Heart left ventricle (tissue), 13 donors: ENCODE measurements around the gene KIF11.

Source experiments
- POLR2A ChIP-seq, 2 donors: fragments of 450-650 bp; IDR thresholded peaks; one replicate each; pipeline ENCODE4 v1.6.1; 2017; ENCODE audit warnings: antibody characterized with exemption in 2 of 2, mild to moderate bottlenecking in 2 of 2, moderate library complexity in 2 of 2
- TF ChIP-seq, protein P1 (sequence below), 12 donors: fragments of 200-600 bp; sonication (generic) in 4 of 12; IDR thresholded peaks; one replicate each; pipeline versions ENCODE4 v1.5.0 to v1.8.0; 2018 to 2022; ENCODE audit warnings: antibody characterized with exemption in 12 of 12, mild to moderate bottlenecking in 5 of 12
- donor health status: ischemic (EF 13 %, LVEDD 7.1; RV severe dilation, severe dysfunction).
- donor health status: DM: no; HTN: yes; CAD: no.
- donor health status: DM: no; HTN: no; CAD: no.
- donor health status: ischemic (EF 25% LVEDD 6.9; RV normal size, moderate dysfunction).
- donor health status: ischemic (EF 25% LVEDD 5.7; RV mildly dilated, moderate dysfunction).
- donor health status: ischemic (EF 35%, LVEDD 5.7; RV mildly dilated, moderate dysfunction).
- donor health status: nonischemic (EF 11% LVEDD 7.7; RV severe dilation, severe dysfunction).
- donor health status: DM: yes; HTN: yes; CAD: no.
- donor health status: PGD.
- donor health status: ischemic (EF 29% LVEDD 5.4; RV normal size, mild dysfunction).
- donor health status: nonischemic (EF 23%, LVEDD 6.1; RV moderate dilation, normal function).

DNA sequence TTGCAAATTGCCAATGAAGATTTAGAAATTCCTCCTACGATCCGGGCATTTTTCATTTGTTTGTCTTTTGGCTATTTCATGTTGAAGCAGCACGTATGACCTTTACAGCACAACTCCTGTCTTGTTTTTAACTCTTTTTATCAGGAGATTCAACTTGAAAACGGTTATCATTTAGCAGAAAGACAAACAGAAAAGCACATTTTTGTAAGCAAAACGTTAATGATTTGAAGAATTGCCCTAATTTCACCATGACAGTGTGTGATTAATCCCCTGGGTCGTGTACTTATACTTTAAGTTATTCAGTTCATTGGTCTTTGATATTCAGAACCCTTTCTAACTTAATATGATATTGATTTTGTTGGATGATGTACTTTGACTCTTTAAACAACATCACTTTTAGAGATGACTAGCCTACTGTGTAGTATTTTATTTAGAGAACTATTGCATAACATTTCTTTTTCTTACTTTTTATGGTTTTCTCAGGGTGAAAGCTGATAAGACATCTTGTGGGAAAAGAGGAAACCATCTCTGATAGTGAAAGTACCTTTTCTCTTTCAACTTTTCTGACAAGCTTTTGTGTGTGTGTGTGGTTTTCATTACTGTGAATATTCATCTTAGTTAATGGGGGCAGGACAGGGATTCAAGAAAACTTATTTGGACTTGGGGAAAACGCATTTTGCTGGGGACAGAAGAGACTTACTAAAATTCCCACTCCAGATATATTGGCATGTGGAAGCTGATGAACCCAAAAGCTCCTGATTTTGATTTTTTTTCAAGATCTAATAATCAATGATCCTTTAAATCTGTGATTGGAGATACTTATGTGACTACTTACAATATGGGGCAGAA, 105.0 kb downstream of the KIF11 start:
- TF ChIP-seq, protein P1, sequence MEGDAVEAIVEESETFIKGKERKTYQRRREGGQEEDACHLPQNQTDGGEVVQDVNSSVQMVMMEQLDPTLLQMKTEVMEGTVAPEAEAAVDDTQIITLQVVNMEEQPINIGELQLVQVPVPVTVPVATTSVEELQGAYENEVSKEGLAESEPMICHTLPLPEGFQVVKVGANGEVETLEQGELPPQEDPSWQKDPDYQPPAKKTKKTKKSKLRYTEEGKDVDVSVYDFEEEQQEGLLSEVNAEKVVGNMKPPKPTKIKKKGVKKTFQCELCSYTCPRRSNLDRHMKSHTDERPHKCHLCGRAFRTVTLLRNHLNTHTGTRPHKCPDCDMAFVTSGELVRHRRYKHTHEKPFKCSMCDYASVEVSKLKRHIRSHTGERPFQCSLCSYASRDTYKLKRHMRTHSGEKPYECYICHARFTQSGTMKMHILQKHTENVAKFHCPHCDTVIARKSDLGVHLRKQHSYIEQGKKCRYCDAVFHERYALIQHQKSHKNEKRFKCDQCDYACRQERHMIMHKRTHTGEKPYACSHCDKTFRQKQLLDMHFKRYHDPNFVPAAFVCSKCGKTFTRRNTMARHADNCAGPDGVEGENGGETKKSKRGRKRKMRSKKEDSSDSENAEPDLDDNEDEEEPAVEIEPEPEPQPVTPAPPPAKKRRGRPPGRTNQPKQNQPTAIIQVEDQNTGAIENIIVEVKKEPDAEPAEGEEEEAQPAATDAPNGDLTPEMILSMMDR (IDR thresholded peaks at IDR 0.05), result no peak
- no peak for TF ChIP-seq POLR2A (IDR thresholded peaks at IDR 0.05)
